A549 (cell line): ENCODE data around the gene ZNF557. TPM values are rescaled to one million over a fixed set of nuclear protein-coding genes. Genes with fewer than 3 reads are reported as not detected.

Source experiments
- ATAC-seq, 2 experiments: fragments of 200-7000 bp in 1 of 2; fragments of >200 bp in 1 of 2; cut with Nextera tagmentation in 1 of 2; cut with Tn5 transposase in 1 of 2; 3 replicates each; pipeline versions ENCODE4 v1.8.0 to v1.9.1; 2018 to 2020; ENCODE audit warnings: mild to moderate bottlenecking in 1 of 2, moderate library complexity in 1 of 2
- CTCF ChIA-PET: fragments of 300-600 bp; sonication (Branson Sonifier 250); formaldehyde crosslinking; extraction: SDS; loops from one replicate; lab custom pipeline; 2021; ENCODE audit warnings: antibody characterized with exemption, inconsistent platforms; lab: Yijun Ruan, JAX
- POLR2A ChIA-PET: fragments of 350-600 bp; formaldehyde crosslinking; extraction: SDS; loops from one replicate; lab custom pipeline; 2021; ENCODE audit warnings: antibody characterized with exemption, inconsistent platforms; lab: Yijun Ruan, JAX
- DNase-seq, 2 experiments: peaks; one replicate each; pipeline versions ENCODE4 v3.0.0 to v3.0.0-alpha.2; 2011 to 2016; ENCODE audit warnings: low read depth in 1 of 2, low spot score in 1 of 2
- FAIRE-seq: peaks from 2 replicates; lab custom pipeline; 2011; peaks lifted over from hg19 to GRCh38; lab: Jason Lieb, UNC
- H3K27ac ChIP-seq, 2 experiments: fragments of >200 bp; sonication (Bioruptor Twin); formaldehyde crosslinking; 3 replicates each; pipeline ENCODE4 v1.5.1; 2016 to 2017
- H3K4me1 ChIP-seq: fragments of >200 bp; sonication (Bioruptor Twin); formaldehyde crosslinking; 3 replicates; pipeline ENCODE4 v1.6.1; 2016
- H3K4me2 ChIP-seq: fragments of >200 bp; sonication (Bioruptor Twin); formaldehyde crosslinking; 3 replicates; pipeline ENCODE4 v1.6.1; 2016
- H3K4me3 ChIP-seq: fragments of >200 bp; sonication (Bioruptor Twin); formaldehyde crosslinking; 3 replicates; pipeline ENCODE4 v1.5.1; 2016
- H3K9me3 ChIP-seq: fragments of >200 bp; sonication (Bioruptor Twin); formaldehyde crosslinking; 3 replicates; pipeline ENCODE4 v1.6.1; 2016
- BCL3 ChIP-seq: fragments of >200 bp; sonication (Bioruptor Twin); formaldehyde crosslinking; IDR thresholded peaks from 3 replicates; pipeline ENCODE4 v1.6.1; 2016
- CBX8 ChIP-seq: fragments of 200-600 bp; sonication (generic); IDR thresholded peaks from 2 replicates; pipeline ENCODE4 v1.6.1; 2016
- E2F6 ChIP-seq: IDR thresholded peaks from 2 replicates; pipeline ENCODE4 v1.6.1; 2012; ENCODE audit warnings: low read depth, borderline replicate concordance
- HES2 ChIP-seq: fragments of >200 bp; sonication (Bioruptor Twin); formaldehyde crosslinking; IDR thresholded peaks from 2 replicates; pipeline ENCODE4 v1.6.1; 2016
- HOXB5 ChIP-seq: fragments of 250-450 bp; sonication (Bioruptor Pico); IDR thresholded peaks from 2 replicates; pipeline ENCODE4 v1.5.0; 2020; ENCODE audit warnings: mild to moderate bottlenecking, moderate library complexity
- JUN ChIP-seq, 2 experiments: fragments of >200 bp; sonication (Bioruptor Twin); formaldehyde crosslinking; IDR thresholded peaks; 2 replicates in 1 of 2; 3 replicates in 1 of 2; pipeline ENCODE4 v1.6.1; 2016 to 2017
- JUNB ChIP-seq: fragments of >200 bp; sonication (Bioruptor Twin); formaldehyde crosslinking; IDR thresholded peaks from 2 replicates; pipeline ENCODE4 v1.6.1; 2016
- KDM1A ChIP-seq: fragments of 200-600 bp; sonication (generic); IDR thresholded peaks from 2 replicates; pipeline ENCODE4 v1.6.1; 2016; ENCODE audit warnings: low read depth, mild to moderate bottlenecking
- MAFK ChIP-seq: fragments of 450-650 bp; IDR thresholded peaks from 2 replicates; pipeline ENCODE4 v1.6.1; 2014; ENCODE audit not compliant: partially characterized antibody
- MAX ChIP-seq: IDR thresholded peaks from 2 replicates; pipeline ENCODE4 v1.6.1; 2012
- NPAS2 ChIP-seq: fragments of 250-450 bp; sonication (Bioruptor Pico); IDR thresholded peaks from 2 replicates; pipeline ENCODE4 v1.8.0; 2022; ENCODE audit warnings: mild to moderate bottlenecking, moderate library complexity, borderline replicate concordance
- PHF8 ChIP-seq: fragments of 200-600 bp; sonication (generic); IDR thresholded peaks from 2 replicates; pipeline ENCODE4 v1.6.1; 2016; ENCODE audit warnings: low read depth, mild to moderate bottlenecking, antibody characterized with exemption, moderate library complexity, borderline replicate concordance
- POLR2A ChIP-seq: IDR thresholded peaks from 2 replicates; pipeline ENCODE4 v1.6.1; 2012; ENCODE audit warnings: mild to moderate bottlenecking, low read length
- RARB ChIP-seq: fragments of 250-450 bp; sonication (Bioruptor Pico); IDR thresholded peaks from 2 replicates; pipeline ENCODE4 v1.8.0; 2021; ENCODE audit warnings: mild to moderate bottlenecking, moderate library complexity
- SMC3 ChIP-seq: fragments of >200 bp; sonication (Bioruptor Twin); formaldehyde crosslinking; IDR thresholded peaks from 3 replicates; pipeline ENCODE4 v1.6.1; 2018; ENCODE audit warnings: inconsistent platforms
- ZNF302 ChIP-seq: fragments of 250-450 bp; sonication (Bioruptor Pico); IDR thresholded peaks from 2 replicates; pipeline ENCODE4 v1.9.0; 2021; ENCODE audit warnings: inconsistent platforms, mild to moderate bottlenecking, moderate library complexity
- WGBS: methylation state at CpG from one replicate; pipeline ENCODE4 v1.1.6; 2017; ENCODE audit errors: missing lambda C conversion rate; 5-methylcytosine and 5-hydroxymethylcytosine counted together
- polyA plus RNA-seq, 4 experiments: library from polyadenylated mRNA; depleted of rRNA in 3 of 4; stranded (reverse); fragments of >200 nt; fragmentation: RNase III in 1 of 4; extraction: RNeasy Plus Mini Kit Qiagen cat#74134 plus additional on column Dnase treatment in 1 of 4; gene quantifications; 2 replicates in 3 of 4; 3 replicates in 1 of 4; pipeline ENCODE4 v1.2.3, GENCODE V29; 2011 to 2017

ZNF557 gene
- polyA plus RNA-seq, 2 of the 4 experiments (the other 2 are of a cell fraction): 2.3 to 4.2 TPM

- peak; percentile 73; the same call in 1 of the 2 replicates for TF ChIP-seq KDM1A
- no peak for TF ChIP-seq JUNB
- TF ChIP-seq HOXB5 (CRISPR knock-in tag): no peak
Observed at GRCh38 chr19:7083076-7083956, 13.8 kb downstream of the ZNF557 start (continued).

- TF ChIP-seq MAFK: no peak
- no peak for TF ChIP-seq HES2
- DNase-seq (no peak), ATAC-seq (no peak), FAIRE-seq (no peak)
- WGBS: 66% methylated on average over 6 of the region's 6 CpGs
- ChIA-PET POLR2A (no interaction called here), CTCF (no interaction called here)
- H3K4me3 ChIP-seq: no peak overlapping the region
- no peak overlapping the region for H3K4me2 ChIP-seq
- peaks cover 72% of the 10 kb centered on the region for H3K9me3 ChIP-seq
- H3K27ac ChIP-seq: no peak overlapping the region
- H3K4me1 ChIP-seq: no peaks in the 10 kb centered on the region
Observed at GRCh38 chr19:7088999-7089398, 19.5 kb downstream of the ZNF557 start.

- no peak for ATAC-seq
- FAIRE-seq: no peak
- no peak for DNase-seq
- Histone ChIP-seq H3K4me2 (peak overlapping the region; percentile 55), H3K9me3 (peaks cover 18% of the 10 kb centered on the region), H3K4me3 (peak overlapping the region; percentile 50; the same call in 2 of the 3 replicates), H3K4me1 (0 out of 3 replicates have a peak, but pooled peaks cover 3% of the 10 kb centered on the region), H3K27ac (no peak overlapping the region; a peak in 1 of 6 replicates)
- ChIA-PET POLR2A (no interaction called here), CTCF (no interaction called here)
- no peak for TF ChIP-seq SMC3
- TF ChIP-seq KDM1A: no peak
- no peak for TF ChIP-seq RARB (CRISPR knock-in tag)
- TF ChIP-seq CBX8: no peak
- 82% methylated on average over 3 of the region's 3 CpGs for WGBS
Observed at GRCh38 chr19:7098096-7098495, 28.6 kb downstream of the ZNF557 start.

- Histone ChIP-seq H3K27ac (peak overlapping the region; percentile 78 to 96), H3K4me3 (peak overlapping the region; percentile 50), H3K4me1 (0 out of 3 replicates have a peak, but pooled peaks cover 3% of the 10 kb centered on the region), H3K4me2 (peak overlapping the region; percentile 55), H3K9me3 (peaks cover 18% of the 10 kb centered on the region)
- ATAC-seq (peak; percentile 89 to 96), FAIRE-seq (no peak), DNase-seq (peak; percentile 70 to 86)
- TF ChIP-seq PHF8 (peak; percentile 22; the same call in 1 of the 2 replicates), ZNF302 (CRISPR knock-in tag) (no peak), MAX (peak; percentile 52), POLR2A (peak; percentile 51), BCL3 (peak; percentile 22; the same call in 1 of the 3 replicates), NPAS2 (CRISPR knock-in tag) (no peak), E2F6 (peak; percentile 75; the same call in 1 of the 2 replicates), JUN (IDR thresholded peaks at IDR 0.05) (peak in 1 of 2 experiments; percentile 56; a peak in 2 of 5 replicates)
- CTCF ChIA-PET: interaction anchor here (0.9 to 4.8 kb wide), 6 partner anchors 10 to 582 kb away, joined by 3 to 49 read pairs (median 4); partner anchors contain the start of gene TRAPPC5
- POLR2A ChIA-PET: interaction anchor here (0.6 to 1.4 kb wide), 11 partner anchors 13 to 1042 kb away, joined by 3 to 18 read pairs (median 3); partner anchors contain the start of genes INSR and ZNF557
- WGBS: 1% methylated on average over 31 of the region's 78 CpGs
Observed at GRCh38 chr19:7098701-7099596, 29.4 kb downstream of the ZNF557 start.
